NCI-H1092 treated with DMSO at 0.1 percent for 48 hours (cell line): Measurements from ENCODE around the gene GH2.
"Not testable (repeated sequence)": the region's sequence is repeated elsewhere in the genome, so short reads cannot be mapped to it uniquely, and the experiment has no call there.

ENCODE experiments used
- DNase-seq: peaks from one replicate; lab custom pipeline; 2025; lab: John Stamatoyannopoulos, UW

The GH2 gene

DNA sequence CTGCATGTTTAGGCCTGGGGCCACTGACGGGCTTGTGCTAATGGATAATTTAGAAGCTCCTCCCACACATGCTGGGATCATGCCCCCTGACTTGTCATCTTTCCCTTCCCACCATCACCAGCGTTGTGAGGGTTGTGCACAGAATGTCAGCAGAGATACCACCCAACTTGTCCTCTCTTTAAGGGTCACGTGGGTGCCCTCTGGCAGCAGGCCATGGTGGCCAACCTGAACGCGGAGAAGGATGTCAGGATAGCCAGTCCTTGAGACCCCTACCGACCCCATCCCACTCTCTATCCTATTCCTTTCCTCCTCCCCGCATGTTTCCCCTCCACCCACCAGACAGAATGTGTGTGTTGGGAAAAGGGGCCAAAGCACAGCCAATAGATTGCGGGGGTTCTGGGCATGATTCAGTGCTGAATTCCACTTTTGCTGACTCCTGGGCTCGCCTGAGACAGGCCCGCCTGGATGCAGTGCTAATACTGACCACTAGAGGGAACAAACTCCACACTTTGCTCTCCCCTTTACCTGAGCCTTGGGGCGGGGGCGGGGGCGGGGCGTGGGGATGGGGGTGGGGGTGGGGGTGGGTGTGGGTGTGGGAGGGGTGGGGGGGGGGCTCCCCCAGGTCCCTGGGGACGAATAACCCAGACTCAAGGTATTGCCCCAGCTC is at the start of gene GH2:
GH2 (minus strand) TSS at position 10 of the 667 bp plus-strand sequence. CDS start 143 bp downstream, outside the sequence.
- DNase-seq, result no peak

DNA sequence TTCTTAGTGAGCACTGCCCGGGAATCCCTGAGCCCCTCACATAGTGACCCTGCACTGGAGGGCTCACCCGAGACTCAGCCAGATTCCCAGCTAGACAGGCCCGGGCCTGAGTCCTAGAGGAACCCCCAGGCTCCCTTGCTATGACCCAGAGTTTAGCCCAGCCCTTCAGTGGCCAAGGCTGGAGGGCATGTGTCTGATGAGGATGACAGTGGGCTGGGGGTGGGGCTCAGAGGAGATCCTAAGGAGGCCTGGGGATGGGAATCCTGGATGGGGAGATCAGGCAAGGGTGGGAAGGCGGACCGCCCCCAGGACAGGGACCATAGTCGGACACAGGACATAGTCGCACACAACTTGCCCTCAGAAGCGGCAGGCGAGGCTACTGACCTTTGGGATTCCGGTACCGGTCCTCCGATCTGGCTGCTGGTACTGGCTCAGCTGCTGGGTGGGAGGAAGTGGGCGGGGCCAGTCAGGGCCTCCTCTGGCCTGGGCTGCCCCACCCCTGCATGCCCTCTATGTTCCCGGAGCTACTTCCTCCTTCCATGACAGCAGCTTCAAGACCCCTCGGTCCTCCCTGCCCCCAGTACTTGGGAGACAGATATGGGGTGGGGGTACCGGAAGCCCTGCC is 49.3 kb upstream of the GH2 start:
- no peak for DNase-seq

DNA sequence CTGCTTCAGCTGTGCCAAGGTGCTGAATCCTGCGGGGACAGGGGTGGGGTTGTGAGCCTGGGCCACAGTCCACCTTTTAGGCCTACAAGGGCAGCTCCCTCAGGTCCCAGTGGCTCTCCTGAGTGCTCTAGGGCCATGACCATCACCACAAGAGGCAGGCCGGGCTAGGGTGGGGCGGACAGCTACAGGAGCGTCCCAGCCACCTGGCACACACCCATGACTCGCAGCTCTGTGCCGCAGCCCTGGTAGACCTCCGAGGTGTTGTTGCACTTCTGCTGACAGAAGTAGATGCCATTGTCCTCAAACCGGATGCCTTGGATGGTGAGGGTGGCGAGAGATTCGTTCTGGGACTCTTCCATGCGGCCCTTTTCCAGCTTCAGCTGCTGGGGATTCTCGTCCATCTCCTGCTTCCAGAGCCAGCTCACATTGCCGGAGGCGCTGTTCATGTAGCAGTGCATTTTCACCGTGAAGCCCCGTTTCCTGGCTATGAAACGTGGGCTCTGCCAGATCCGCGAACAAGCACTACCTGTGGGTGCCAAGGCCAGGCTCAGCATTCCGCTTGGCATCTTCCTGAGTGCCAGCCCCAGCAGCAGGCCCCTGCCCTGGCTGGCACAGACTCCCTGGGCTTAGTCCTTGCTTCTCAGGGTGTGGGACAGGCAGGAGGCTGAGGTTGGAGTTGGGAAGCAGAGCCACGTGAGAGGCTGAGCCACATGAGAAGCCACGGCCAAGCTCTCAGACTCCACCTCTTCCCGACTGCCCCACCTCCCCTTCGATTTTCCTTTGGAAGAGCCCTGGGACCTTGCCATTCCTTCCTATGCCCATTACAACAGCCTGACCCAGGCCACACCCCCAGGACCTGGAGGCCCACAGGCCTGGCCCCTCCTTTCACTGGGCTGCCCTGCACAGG is 48.4 kb upstream of the GH2 start:
- no peak for DNase-seq

GRCh38 chr17:63928966-63929695 is 47.4 kb upstream of the GH2 start:
- no peak for DNase-seq

DNA sequence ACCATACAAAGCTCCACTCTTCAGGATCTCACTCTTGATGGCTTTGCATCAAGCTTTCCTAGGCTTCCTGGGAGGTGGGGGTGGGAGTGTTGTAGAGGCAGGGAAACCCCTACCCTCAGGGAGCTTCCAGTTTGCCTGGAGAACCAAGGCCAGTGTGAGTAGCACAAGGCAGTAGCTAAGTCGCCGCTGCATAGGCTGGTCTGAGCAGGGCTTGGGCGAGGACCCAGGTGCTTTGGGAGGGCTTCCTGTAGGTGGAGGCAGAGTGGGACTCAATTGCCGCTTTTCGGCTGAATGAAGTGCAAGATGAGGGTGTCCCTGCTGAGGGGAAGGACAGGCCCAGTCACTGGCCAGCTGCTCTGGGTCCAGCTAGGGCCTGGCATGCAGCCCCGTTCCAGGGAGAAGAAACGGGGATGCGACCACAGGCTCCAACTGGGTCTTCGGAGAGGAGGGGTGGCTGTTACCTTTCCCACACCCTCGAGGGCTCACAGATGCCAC is 46.5 kb upstream of the GH2 start:
- DNase-seq, result no peak

- no peak for DNase-seq
Measured at GRCh38 chr17:63927464-63928171, 45.9 kb upstream of the GH2 start.

- DNase-seq, result no peak
Measured at GRCh38 chr17:63926164-63926563, 44.4 kb upstream of the GH2 start.

DNA sequence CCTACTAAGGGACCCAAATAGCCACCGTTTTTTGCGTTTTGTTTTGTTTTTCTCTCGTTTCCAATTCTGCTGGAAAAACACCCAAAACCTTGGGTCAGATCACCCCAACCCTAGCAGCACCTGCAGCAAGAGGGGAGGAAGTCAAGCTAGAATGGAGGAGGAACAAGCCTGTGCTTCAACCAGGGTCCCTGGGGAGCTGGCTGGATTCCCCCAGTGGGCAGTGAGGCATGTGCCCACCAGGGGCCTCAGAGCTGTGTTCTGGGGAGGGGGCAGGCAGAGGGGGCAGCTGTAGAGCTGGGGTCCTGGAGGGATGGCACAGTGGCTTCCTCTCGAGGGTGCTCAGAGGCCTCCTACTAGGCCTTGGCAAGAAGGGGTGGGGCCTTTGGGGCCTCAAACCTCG is 43.9 kb upstream of the GH2 start:
- DNase-seq, result no peak

DNA sequence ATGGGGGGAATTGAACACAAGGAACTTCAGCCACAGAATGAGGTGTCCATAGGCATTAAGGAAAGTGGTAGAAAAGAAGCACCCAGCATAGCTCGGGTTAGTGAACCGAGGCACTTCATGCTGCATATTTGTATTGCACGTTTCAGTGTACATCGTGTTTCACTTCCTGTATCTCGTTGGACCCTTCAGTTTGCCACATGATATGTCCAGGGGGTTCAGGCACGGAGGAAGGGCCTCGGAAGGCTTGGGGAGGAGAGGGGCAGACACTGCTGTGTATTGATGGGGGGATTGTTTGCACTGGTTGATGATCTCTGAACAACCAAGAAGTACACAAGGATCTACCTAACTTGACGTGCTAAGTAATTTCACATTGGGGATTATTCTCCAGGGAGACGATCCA is 40.7 kb upstream of the GH2 start:
- DNase-seq, result not testable (repeated sequence)

DNA sequence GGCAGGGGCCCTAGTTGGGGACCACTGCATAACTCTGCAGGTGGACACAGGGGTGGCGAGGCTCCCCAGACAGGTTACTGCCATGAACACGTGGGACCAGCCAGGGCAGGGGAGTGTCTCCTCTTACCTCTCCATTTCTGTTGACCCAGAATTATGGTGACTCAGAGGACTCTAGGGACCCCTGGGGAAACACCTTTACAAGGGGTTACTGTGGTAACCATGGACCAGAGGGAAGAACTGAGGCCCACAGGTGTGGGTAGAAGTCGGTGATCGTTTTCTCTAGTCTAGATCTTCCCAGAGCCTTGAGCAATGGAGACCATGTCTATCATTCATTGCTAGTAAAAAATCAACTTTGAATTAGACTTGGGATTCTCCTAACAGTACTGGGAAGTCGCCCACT is 39.0 kb upstream of the GH2 start:
- DNase-seq, result not testable (repeated sequence)

DNA sequence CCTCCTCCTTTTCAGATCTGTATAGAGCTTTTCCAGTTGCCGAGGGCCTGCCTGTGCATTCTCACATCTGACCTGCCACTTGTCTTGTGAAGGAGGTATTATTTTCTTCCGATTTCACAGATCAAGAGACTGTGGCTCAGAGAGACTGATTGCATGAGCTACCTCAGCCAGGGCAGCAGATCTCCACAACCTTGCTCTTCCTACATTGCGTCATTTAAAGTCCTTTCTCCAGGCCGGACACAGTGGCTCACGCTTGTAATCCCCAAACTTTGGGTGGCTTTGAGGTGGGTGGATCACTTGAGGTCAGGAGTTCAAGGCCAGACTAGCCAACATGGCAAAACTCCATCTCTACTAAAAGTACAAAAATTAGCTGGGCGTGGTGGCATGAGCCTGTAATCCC is 38.3 kb upstream of the GH2 start:
- not testable (repeated sequence) for DNase-seq

DNA sequence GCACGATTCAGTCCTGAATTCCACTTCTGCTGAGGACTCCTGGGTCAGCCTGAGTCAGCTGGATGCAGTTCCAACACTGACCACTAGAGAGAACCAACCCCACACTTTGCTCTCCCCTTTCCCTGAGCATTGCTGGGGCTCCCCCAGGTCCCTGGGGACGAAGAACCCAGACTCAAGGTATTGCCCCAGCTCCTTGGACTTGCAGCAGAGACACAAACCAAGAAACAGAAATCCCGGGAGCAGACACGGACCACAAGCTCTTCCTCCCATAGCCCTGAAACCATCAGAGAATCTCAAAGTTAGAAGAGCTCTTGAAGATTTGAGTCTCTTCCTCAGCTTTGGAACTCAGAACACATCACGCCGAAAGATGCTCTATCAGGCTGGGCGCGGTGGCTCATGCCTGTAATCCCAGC is 37.6 kb upstream of the GH2 start:
- DNase-seq, result peak; percentile 1

- not testable (repeated sequence) for DNase-seq
Measured at GRCh38 chr17:63918789-63919305, 37.1 kb upstream of the GH2 start, which contains the start of gene GH1. TSS of gene GH1 (minus strand) at chr17:63918839. CDS start at chr17:63918776, 63 bp downstream.

GRCh38 chr17:63918305-63918704 is 36.6 kb upstream of the GH2 start:
- no peak for DNase-seq

DNA sequence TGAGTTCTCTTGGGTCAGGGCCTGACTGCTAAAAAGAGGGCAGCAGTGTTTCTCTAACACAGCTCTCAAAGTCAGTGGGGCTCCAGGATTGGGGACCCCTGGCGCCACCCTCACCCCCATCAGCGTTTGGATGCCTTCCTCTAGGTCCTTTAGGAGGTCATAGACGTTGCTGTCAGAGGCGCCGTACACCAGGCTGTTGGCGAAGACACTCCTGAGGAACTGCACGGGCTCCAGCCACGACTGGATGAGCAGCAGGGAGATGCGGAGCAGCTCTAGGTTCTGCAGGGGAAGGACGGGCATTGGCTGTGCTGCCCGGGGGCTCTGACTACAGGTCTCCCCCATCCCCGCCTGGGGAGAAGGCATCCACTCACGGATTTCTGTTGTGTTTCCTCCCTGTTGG is 35.9 kb upstream of the GH2 start:
- no peak for DNase-seq

DNA sequence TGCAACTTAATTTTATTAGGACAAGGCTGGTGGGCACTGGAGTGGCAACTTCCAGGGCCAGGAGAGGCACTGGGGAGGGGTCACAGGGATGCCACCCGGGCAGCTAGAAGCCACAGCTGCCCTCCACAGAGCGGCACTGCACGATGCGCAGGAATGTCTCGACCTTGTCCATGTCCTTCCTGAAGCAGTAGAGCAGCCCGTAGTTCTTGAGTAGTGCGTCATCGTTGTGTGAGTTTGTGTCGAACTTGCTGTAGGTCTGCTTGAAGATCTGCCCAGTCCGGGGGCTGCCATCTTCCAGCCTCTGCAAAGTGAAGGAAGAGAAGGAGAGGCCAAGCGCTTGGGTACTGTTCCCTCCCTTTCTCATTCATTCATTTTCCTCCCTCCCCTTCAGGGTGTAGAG is 35.5 kb upstream of the GH2 start:
- DNase-seq, result not testable (repeated sequence)

GRCh38 chr17:63916566-63917185 is 34.9 kb upstream of the GH2 start:
- DNase-seq, result no peak

- DNase-seq, result not testable (repeated sequence)
Measured at GRCh38 chr17:63915753-63916152, 34.0 kb upstream of the GH2 start.

GRCh38 chr17:63914471-63914870 is 32.7 kb upstream of the GH2 start:
- no peak for DNase-seq

GRCh38 chr17:63911657-63912100 is 29.9 kb upstream of the GH2 start:
- peak; percentile 26 for DNase-seq
